KMS-11 (cell line): ENCODE results near the gene RAB35.
A peak's percentile ranks its signal among the peaks of the same experiment; 100 is the strongest.

Experiments
- H2AFZ ChIP-seq: fragments of 200-600 bp; sonication (generic); 2 replicates; pipeline ENCODE4 v1.6.1; 2016; ENCODE audit warnings: antibody characterized with exemption, mixed run types, low read depth
- H3K27ac ChIP-seq: fragments of 200-600 bp; sonication (generic); 2 replicates; pipeline ENCODE4 v1.6.1; 2016; ENCODE audit warnings: mild to moderate bottlenecking, mixed run types
- H3K27me3 ChIP-seq: fragments of 200-600 bp; sonication (generic); 2 replicates; pipeline ENCODE4 v1.6.1; 2017; ENCODE audit warnings: mild to moderate bottlenecking, low read depth, mixed run types, moderate library complexity; ENCODE audit not compliant: insufficient read depth
- H3K36me3 ChIP-seq: fragments of 200-600 bp; sonication (generic); 2 replicates; pipeline ENCODE4 v1.6.1; 2017; ENCODE audit warnings: mild to moderate bottlenecking, mixed run types; ENCODE audit not compliant: insufficient read depth
- H3K4me1 ChIP-seq: fragments of 200-600 bp; sonication (generic); 2 replicates; pipeline ENCODE4 v1.6.1; 2016; ENCODE audit warnings: mild to moderate bottlenecking, low read depth, mixed run types; ENCODE audit not compliant: poor library complexity, severe bottlenecking
- H3K4me2 ChIP-seq: fragments of 200-600 bp; sonication (generic); 2 replicates; pipeline ENCODE4 v1.7.0; 2016; ENCODE audit warnings: mild to moderate bottlenecking, mixed run types
- H3K4me3 ChIP-seq: fragments of 200-600 bp; sonication (generic); IDR thresholded peaks from 2 replicates; pipeline ENCODE4 v1.6.1; 2017; ENCODE audit warnings: low read depth, low read length, mixed read lengths; ENCODE audit not compliant: insufficient read depth
- H3K79me2 ChIP-seq: fragments of 200-600 bp; sonication (generic); 2 replicates; pipeline ENCODE4 v1.6.1; 2016; ENCODE audit warnings: low read depth, mixed run types; ENCODE audit not compliant: insufficient read depth
- H3K9ac ChIP-seq: fragments of 200-600 bp; sonication (generic); 2 replicates; pipeline ENCODE4 v1.6.1; 2016; ENCODE audit warnings: mild to moderate bottlenecking, mixed run types
- H4K20me1 ChIP-seq: fragments of 200-600 bp; sonication (generic); 2 replicates; pipeline ENCODE4 v1.6.1; 2016; ENCODE audit warnings: mild to moderate bottlenecking, mixed run types; ENCODE audit not compliant: insufficient read depth
- TF ChIP-seq, protein P1 (sequence below): fragments of 200-600 bp; sonication (generic); conservative IDR thresholded peaks from 2 replicates; pipeline ENCODE4 v1.6.1; 2017; ENCODE audit warnings: low read depth, mild to moderate bottlenecking, antibody characterized with exemption, low read length, moderate library complexity, mixed read lengths

Gene RAB35

GRCh38 chr12:120090206-120090605, 26.3 kb downstream of the RAB35 start:
- no peak overlapping the region for H3K9ac ChIP-seq
- no peak overlapping the region for H3K4me3 ChIP-seq
- H3K4me2 ChIP-seq: no peak overlapping the region
- H4K20me1 ChIP-seq: no peaks in the 10 kb centered on the region
- H3K79me2 ChIP-seq: no peaks in the 10 kb centered on the region
- no peak overlapping the region for H2AFZ ChIP-seq
- TF ChIP-seq, protein P1, sequence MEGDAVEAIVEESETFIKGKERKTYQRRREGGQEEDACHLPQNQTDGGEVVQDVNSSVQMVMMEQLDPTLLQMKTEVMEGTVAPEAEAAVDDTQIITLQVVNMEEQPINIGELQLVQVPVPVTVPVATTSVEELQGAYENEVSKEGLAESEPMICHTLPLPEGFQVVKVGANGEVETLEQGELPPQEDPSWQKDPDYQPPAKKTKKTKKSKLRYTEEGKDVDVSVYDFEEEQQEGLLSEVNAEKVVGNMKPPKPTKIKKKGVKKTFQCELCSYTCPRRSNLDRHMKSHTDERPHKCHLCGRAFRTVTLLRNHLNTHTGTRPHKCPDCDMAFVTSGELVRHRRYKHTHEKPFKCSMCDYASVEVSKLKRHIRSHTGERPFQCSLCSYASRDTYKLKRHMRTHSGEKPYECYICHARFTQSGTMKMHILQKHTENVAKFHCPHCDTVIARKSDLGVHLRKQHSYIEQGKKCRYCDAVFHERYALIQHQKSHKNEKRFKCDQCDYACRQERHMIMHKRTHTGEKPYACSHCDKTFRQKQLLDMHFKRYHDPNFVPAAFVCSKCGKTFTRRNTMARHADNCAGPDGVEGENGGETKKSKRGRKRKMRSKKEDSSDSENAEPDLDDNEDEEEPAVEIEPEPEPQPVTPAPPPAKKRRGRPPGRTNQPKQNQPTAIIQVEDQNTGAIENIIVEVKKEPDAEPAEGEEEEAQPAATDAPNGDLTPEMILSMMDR: no peak
- peaks cover 22% of the 10 kb centered on the region for H3K4me1 ChIP-seq
- H3K27ac ChIP-seq: no peak overlapping the region
- H3K36me3 ChIP-seq: no peaks in the 10 kb centered on the region
- no peaks in the 10 kb centered on the region for H3K27me3 ChIP-seq

DNA sequence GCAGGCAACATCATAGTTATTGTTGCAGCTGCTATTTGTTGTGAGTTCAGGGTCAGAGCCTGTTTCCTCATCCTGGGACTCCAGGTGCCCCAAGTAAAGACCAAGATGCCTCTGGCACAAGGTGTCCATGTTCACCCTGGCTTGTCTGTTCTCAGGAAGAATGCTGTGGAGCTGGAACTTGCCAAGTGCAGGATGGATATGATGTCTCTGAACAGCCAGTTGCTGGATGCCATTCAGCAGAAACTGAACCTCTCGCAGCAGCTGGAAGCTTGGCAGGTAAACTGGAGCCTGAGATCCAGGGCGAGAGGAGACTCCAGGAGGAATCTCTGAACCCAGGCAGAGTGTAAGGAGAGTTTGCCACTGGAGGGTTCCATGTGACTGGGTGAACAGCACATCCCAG, 26.8 kb downstream of the RAB35 start:
- Histone ChIP-seq H3K79me2 (no peaks in the 10 kb centered on the region), H3K36me3 (no peaks in the 10 kb centered on the region), H2AFZ (no peak overlapping the region), H3K27ac (no peak overlapping the region), H3K9ac (no peak overlapping the region), H3K4me1 (peaks cover 22% of the 10 kb centered on the region), H4K20me1 (no peaks in the 10 kb centered on the region), H3K4me2 (no peak overlapping the region), H3K4me3 (no peak overlapping the region), H3K27me3 (no peaks in the 10 kb centered on the region)
- TF ChIP-seq, protein P1: no peak

- TF ChIP-seq, protein P1: no peak
- no peaks in the 10 kb centered on the region for H4K20me1 ChIP-seq
- H3K36me3 ChIP-seq: no peaks in the 10 kb centered on the region
- H3K4me3 ChIP-seq: no peak overlapping the region
- H3K79me2 ChIP-seq: no peaks in the 10 kb centered on the region
- H2AFZ ChIP-seq: no peak overlapping the region
- H3K4me2 ChIP-seq: no peak overlapping the region
- H3K9ac ChIP-seq: no peak overlapping the region
- H3K27me3 ChIP-seq: no peaks in the 10 kb centered on the region
- H3K27ac ChIP-seq: no peak overlapping the region
- peaks cover 22% of the 10 kb centered on the region for H3K4me1 ChIP-seq
Observed at GRCh38 chr12:120089105-120089504, 27.4 kb downstream of the RAB35 start.

- H3K27ac ChIP-seq: peak overlapping the region; percentile 85
Observed at GRCh38 chr12:120086801-120087621, 29.5 kb downstream of the RAB35 start.

More at GRCh38 chr12:120086801-120087621, 29.5 kb downstream of the RAB35 start:
- H3K27me3 ChIP-seq: no peaks in the 10 kb centered on the region
- H4K20me1 ChIP-seq: no peaks in the 10 kb centered on the region
- peaks cover 22% of the 10 kb centered on the region for H3K4me1 ChIP-seq
- TF ChIP-seq, protein P1: peak; percentile 74
- H3K36me3 ChIP-seq: no peaks in the 10 kb centered on the region
- H3K9ac ChIP-seq: peak overlapping the region; percentile 79; the same call in 1 of the 2 replicates
- no peak overlapping the region for H3K4me3 ChIP-seq
- no peaks in the 10 kb centered on the region for H3K79me2 ChIP-seq
- peak overlapping the region; percentile 75 for H2AFZ ChIP-seq
- peak overlapping the region; percentile 93 for H3K4me2 ChIP-seq
